Pancreas (tissue), 10 donors: ENCODE measurements around the gene PAFAH2. TPM values are rescaled to one million over a fixed set of nuclear protein-coding genes. Genes with fewer than 3 reads are reported as not detected.

Experiments
- ATAC-seq, 4 donors: fragments of 200-7000 bp; cut with Tn5 transposase; one replicate each; pipeline versions ENCODE4 v1.8.0 to v1.9.1; 2020; ENCODE audit warnings: mild to moderate bottlenecking in 4 of 4, moderate library complexity in 4 of 4
- DNase-seq, 6 donors: peaks; one replicate each; pipeline ENCODE4 v3.0.0-alpha.2; 2020
- FAIRE-seq: peaks from 2 replicates; lab custom pipeline; 2012; peaks lifted over from hg19 to GRCh38; lab: Jason Lieb, UNC
- H3K27ac ChIP-seq, 4 donors: fragments of 200-600 bp; sonication (generic); 1 replicate in 3 of 4; 2 replicates in 1 of 4; pipeline versions ENCODE4 v1.5.0 to v1.8.0; 2020
- H3K27me3 ChIP-seq, 4 donors: fragments of 200-600 bp; one replicate each; pipeline ENCODE4 v1.8.0; 2021
- H3K36me3 ChIP-seq, 3 donors: fragments of 200-600 bp; sonication (generic) in 1 of 3; one replicate each; pipeline versions ENCODE4 v1.5.0 to v1.8.0; 2020 to 2021
- H3K4me1 ChIP-seq, 3 donors: fragments of 200-600 bp; one replicate each; pipeline ENCODE4 v1.8.0; 2021
- H3K4me3 ChIP-seq, 4 donors: fragments of 200-600 bp; sonication (generic) in 2 of 4; one replicate each; pipeline versions ENCODE4 v1.5.0 to v1.8.0; 2020 to 2021
- H3K9me3 ChIP-seq, 4 donors: fragments of 200-600 bp; one replicate each; pipeline ENCODE4 v1.8.0; 2021
- CTCF ChIP-seq, 4 donors: fragments of 200-600 bp; sonication (generic) in 3 of 4; IDR thresholded peaks; one replicate each; pipeline versions ENCODE4 v1.5.0 to v1.8.0; 2021; ENCODE audit warnings: antibody characterized with exemption in 4 of 4
- WGBS, 2 donors: extraction: QIAGEN DNeasy Blood & Tissue Kit; methylation state at CpG; one replicate each; pipeline ENCODE4 v1.1.7; 2013; 5-methylcytosine and 5-hydroxymethylcytosine counted together
- intact Hi-C, 3 donors: fragments of 100-400 bp; cut with DNase I; formaldehyde crosslinking; loops; one replicate each; pipeline versions ENCODE4 v1.11.1 to v1.14.2; 2022
- polyA plus RNA-seq, 2 donors: library from polyadenylated mRNA; stranded (reverse); fragments of 200-250 nt; gene quantifications; one replicate each; pipeline ENCODE4 v1.2.3, GENCODE V29; 2013
- total RNA-seq, 6 donors: library from RNA; stranded (reverse); fragmentation: NEBNext Ultra II Directional in 4 of 6; extraction: Animal tissue kit (Norgen Biotek cat#: 25700) in 4 of 6; gene quantifications; one replicate each; pipeline versions ENCODE4 v1.2.1 to v1.2.4, GENCODE V29; 2021 to 2023
- donor health status: healthy with polysubstance abuse.
- donor health status: DM: no; HTN: no; CAD: no; lungs with moderate emphysema.
- donor health status: DM: no; HTN: no; CAD: no.
- donor health status: control.
- donor health status: control.
- donor health status: Bipolar disorder and iron deficiency.
- donor health status: DM: yes; HTN: yes; CAD: no.
- donor health status: DM: no; HTN: no; CAD: no.
- donor health status: DM: no; HTN: no; CAD: no.
- donor health status: DM: yes; HTN: yes; CAD: no.

PAFAH2 gene
- total and polyA plus RNA-seq, 8 donors, result 11.0 to 20.9 (median 15.3) TPM

DNA sequence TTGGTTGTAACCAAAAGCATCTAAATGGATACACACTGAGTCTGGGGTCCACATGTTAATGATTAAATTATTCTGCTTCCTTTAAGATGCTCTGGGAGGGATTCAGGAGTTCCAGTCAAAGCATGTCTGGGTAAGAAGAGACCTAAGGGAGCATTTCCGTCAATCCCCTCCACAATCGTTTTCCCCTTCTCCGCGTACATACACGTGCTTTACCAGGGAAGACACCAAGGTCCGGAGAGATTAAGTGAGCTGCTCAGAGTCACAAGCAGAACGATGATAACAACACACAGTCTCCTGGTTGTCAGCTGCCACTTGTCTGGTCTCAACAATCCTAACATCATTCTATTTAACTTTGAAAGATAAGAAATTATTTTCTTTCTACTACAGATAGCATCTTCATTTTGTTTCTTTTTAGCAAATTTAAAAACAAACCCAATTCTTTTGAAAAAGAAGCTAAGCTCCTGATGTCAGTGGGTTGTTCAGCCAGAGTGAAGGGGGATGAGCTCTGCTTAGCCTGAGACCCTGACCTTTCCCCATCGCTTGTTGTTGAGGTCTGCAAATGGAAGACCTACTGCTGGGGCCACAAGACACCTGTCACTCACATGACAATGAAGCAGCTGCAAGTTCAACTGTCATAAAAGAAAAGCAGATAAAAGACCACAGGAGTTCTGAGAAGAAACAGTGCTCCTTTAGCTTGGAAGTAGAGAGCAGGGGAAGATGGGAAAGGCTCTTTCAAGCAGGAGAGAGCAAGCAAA lies 4.5 kb downstream of the PAFAH2 start:
- Histone ChIP-seq H3K4me3 (no peak overlapping the region), H3K36me3 (peaks cover 0 to 7% (median 0%) of the 10 kb centered on the region in 3 donors), H3K27me3 (no peaks in the 10 kb centered on the region), H3K4me1 (peaks cover 0 to 10% (median 0%) of the 10 kb centered on the region in 3 donors), H3K9me3 (no peaks in the 10 kb centered on the region), H3K27ac (no peak overlapping the region)
- FAIRE-seq (no peak), ATAC-seq (no peak), DNase-seq (no peak)
- 83 to 86% methylated on average over 8 of the region's 8 CpGs for WGBS, 2 donors
- intact Hi-C loops, result loop anchor here in 2 of 3 donors (5.0 to 10.0 kb wide), 3 partner anchors 86 to 159 kb away; partner anchors contain the start of gene STMN1 (in 1 of the 2)
- no peak for TF ChIP-seq CTCF (IDR thresholded peaks at IDR 0.05)

DNA sequence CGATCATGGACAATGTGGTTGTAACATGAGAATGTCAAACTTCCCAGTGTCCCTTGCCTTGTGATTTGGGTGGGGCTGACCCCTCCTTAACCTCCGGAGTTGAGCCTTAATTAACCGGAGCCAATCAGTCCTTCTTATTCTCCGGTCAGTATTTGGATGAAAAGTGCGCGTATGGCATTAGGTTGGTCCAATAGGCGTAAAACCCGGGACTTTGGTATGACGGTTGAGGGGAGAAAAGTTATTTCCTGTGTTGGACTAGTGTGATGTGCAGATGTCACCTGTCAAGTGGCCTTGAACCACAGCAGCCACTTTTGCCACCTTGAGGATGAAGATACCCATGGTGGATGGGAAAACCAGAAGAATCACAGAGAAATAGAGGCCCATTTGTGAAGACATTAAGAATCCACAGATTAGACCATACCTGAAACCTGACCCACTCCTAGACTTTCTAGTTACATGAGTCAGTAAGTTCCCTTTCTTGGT lies 5.1 kb downstream of the PAFAH2 start:
- Histone ChIP-seq H3K4me1 (peaks cover 0 to 9% (median 0%) of the 10 kb centered on the region in 3 donors), H3K27me3 (no peaks in the 10 kb centered on the region), H3K27ac (no peak overlapping the region), H3K9me3 (no peaks in the 10 kb centered on the region), H3K4me3 (no peak overlapping the region), H3K36me3 (peaks cover 0 to 7% (median 0%) of the 10 kb centered on the region in 3 donors)
- no peak for ATAC-seq
- DNase-seq, result no peak
- FAIRE-seq, result no peak
- 95% methylated on average over 9 of the region's 9 CpGs for WGBS, 2 donors
- intact Hi-C loops, result loop anchor here in 2 of 3 donors (5.0 to 10.0 kb wide), 3 partner anchors 85 to 158 kb away; partner anchors contain the start of gene STMN1 (in 1 of the 2)
- no peak for TF ChIP-seq CTCF (IDR thresholded peaks at IDR 0.05)

GRCh38 chr1:25991937-25992688 lies 5.8 kb downstream of the PAFAH2 start:
- Histone ChIP-seq H3K4me1 (peaks cover 0 to 6% (median 0%) of the 10 kb centered on the region in 3 donors), H3K27ac (no peak overlapping the region), H3K9me3 (no peaks in the 10 kb centered on the region), H3K27me3 (no peaks in the 10 kb centered on the region), H3K36me3 (peaks cover 0 to 7% (median 0%) of the 10 kb centered on the region in 3 donors), H3K4me3 (no peak overlapping the region)
- 78 to 84% methylated on average over 5 of the region's 5 CpGs for WGBS, 2 donors
- TF ChIP-seq CTCF (IDR thresholded peaks at IDR 0.05), result no peak
- ATAC-seq, result no peak
- DNase-seq, result no peak
- no peak for FAIRE-seq
- intact Hi-C loops, result loop anchor here in 2 of 3 donors (5.0 to 10.0 kb wide), 3 partner anchors 85 to 157 kb away; partner anchors contain the start of gene STMN1 (in 1 of the 2)

DNA sequence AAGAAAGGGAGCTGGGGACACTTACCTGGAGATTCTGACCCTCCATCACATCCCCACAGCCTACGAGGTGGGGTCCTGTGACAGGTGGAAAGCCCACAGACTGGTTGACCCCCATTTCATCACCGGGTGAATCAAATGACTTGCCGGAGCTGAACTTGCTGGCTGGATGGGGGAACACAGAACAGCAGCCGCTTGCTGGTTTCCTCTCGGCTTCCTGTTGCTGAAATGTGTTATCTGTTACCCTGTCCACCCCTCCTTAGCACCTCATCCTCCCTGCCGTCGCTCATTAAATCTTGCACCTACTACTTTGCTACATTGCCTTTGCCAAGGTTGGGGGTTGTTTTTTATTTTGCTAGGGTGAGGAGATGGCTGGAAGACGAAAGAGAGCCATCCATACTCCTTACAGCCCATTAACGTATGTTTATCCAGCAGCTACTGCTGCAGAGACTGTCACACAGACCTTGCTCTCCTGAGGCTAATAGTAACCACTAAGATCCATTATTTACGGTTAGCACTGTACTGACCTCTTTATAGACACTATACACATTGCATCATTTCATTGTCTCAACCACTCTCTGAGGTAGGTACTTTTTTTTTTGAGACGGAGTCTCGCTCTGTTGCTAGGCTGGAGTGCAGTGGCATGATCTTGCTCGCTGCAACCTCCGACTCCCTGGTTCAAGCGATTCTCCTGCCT lies 7.0 kb downstream of the PAFAH2 start:
- intact Hi-C loops, result loop anchor here in 2 of 3 donors (5.0 to 10.0 kb wide), 3 partner anchors 84 to 156 kb away; partner anchors contain the start of gene STMN1 (in 1 of the 2)
- H3K27me3 ChIP-seq, result no peaks in the 10 kb centered on the region
- no peak for FAIRE-seq
- TF ChIP-seq CTCF (IDR thresholded peaks at IDR 0.05), result no peak
- no peaks in the 10 kb centered on the region for H3K4me1 ChIP-seq
- ATAC-seq, result no peak
- H3K36me3 ChIP-seq, result peaks cover 0 to 7% (median 0%) of the 10 kb centered on the region in 3 donors
- DNase-seq, result no peak
- H3K9me3 ChIP-seq, result no peaks in the 10 kb centered on the region
- H3K27ac ChIP-seq, result no peak overlapping the region
- H3K4me3 ChIP-seq, result no peak overlapping the region
- 85 to 87% methylated on average over 15 of the region's 15 CpGs for WGBS, 2 donors
